Muscle layer of duodenum (tissue), 2 donors: ENCODE results near the gene OR4D10.
"Not testable (repeated sequence)": the region's sequence is repeated elsewhere in the genome, so short reads cannot be mapped to it uniquely, and the experiment has no call there.

ENCODE experiments used
- H3K27ac ChIP-seq: one replicate; pipeline ENCODE4 v1.7.0; 2013; ENCODE audit warnings: mild to moderate bottlenecking, low read length
- H3K27me3 ChIP-seq: one replicate; pipeline ENCODE4 v1.7.0; 2013; ENCODE audit warnings: low read depth, mild to moderate bottlenecking, control low read depth, low read length
- H3K36me3 ChIP-seq, 2 donors: one replicate each; pipeline ENCODE4 v1.7.0; 2013; ENCODE audit warnings: low read length in 2 of 2, control low read depth in 1 of 2, mild to moderate bottlenecking in 1 of 2; ENCODE audit not compliant: insufficient read depth in 2 of 2, control insufficient read depth in 1 of 2
- H3K4me1 ChIP-seq, 2 donors: one replicate each; pipeline ENCODE4 v1.7.0; 2013; ENCODE audit warnings: low read length in 2 of 2, mild to moderate bottlenecking in 2 of 2, control low read depth in 1 of 2, moderate library complexity in 1 of 2; ENCODE audit not compliant: insufficient read depth in 2 of 2, control insufficient read depth in 1 of 2
- H3K4me3 ChIP-seq, 2 donors: one replicate each; pipeline ENCODE4 v1.7.0; 2013; ENCODE audit warnings: low read length in 2 of 2, low read depth in 1 of 2, mild to moderate bottlenecking in 1 of 2
- H3K9me3 ChIP-seq, 2 donors: one replicate each; pipeline ENCODE4 v1.7.0; 2013; ENCODE audit warnings: low read length in 2 of 2, control low read depth in 1 of 2, mild to moderate bottlenecking in 1 of 2; ENCODE audit not compliant: control insufficient read depth in 1 of 2
- donor health status: healthy.

The OR4D10 gene

GRCh38 chr11:59463190-59463641 lies 9.9 kb upstream of the OR4D10 start:
- H3K27ac ChIP-seq: no peak overlapping the region
- H3K9me3 ChIP-seq: no peaks in the 10 kb centered on the region
- no peaks in the 10 kb centered on the region for H3K4me1 ChIP-seq
- no peak overlapping the region for H3K4me3 ChIP-seq
- no peaks in the 10 kb centered on the region for H3K36me3 ChIP-seq
- no peaks in the 10 kb centered on the region for H3K27me3 ChIP-seq

GRCh38 chr11:59475176-59475575 lies 2.1 kb downstream of the OR4D10 start:
- H3K36me3 ChIP-seq: no peaks in the 10 kb centered on the region
- no peaks in the 10 kb centered on the region for H3K4me1 ChIP-seq
- H3K27ac ChIP-seq: no peak overlapping the region
- no peak overlapping the region for H3K4me3 ChIP-seq
- H3K9me3 ChIP-seq: no peaks in the 10 kb centered on the region
- H3K27me3 ChIP-seq: no peaks in the 10 kb centered on the region

DNA sequence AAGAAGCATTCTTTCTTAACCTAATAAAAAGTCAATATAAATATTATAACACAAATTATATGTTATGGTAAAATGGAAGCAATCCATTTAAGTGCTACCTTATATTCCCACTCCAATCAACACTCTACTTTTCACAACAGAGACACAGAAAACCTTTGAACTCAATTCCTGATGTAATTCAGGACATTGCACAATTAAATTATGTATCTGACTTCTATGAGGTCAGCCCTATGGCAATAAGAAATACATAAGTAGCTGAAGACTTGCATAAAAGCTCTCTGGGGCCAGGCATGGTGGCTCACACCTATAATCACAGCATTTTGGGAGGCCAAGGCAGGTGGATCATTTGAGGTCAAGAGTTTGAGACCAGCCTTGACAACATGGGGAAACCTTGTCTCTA lies 6.8 kb downstream of the OR4D10 start:
- Histone ChIP-seq H3K4me1 (no peaks in the 10 kb centered on the region), H3K36me3 (no peaks in the 10 kb centered on the region), H3K4me3 (no peak overlapping the region), H3K27me3 (no peaks in the 10 kb centered on the region), H3K9me3 (no peaks in the 10 kb centered on the region), H3K27ac (no peak overlapping the region)

DNA sequence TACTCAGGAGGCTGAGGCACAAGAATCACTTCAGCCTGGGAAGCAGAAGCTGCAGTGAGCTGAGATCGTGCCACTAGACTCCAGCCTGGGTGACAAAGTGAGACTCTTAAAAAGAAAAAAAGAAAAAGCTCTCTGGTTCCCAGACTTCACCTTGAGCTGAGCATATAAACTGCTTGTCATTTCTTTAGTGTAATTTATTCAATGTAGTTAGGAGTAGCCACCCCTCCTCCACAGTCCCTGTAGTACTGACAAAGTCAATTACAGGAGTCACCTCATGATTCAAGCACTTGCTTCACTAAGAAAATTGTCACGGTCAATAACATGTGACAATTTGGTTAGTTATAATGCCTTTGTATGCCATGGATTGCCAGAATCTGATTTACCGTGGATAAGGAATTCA lies 7.2 kb downstream of the OR4D10 start:
- H3K27me3 ChIP-seq: no peaks in the 10 kb centered on the region
- no peak overlapping the region for H3K4me3 ChIP-seq
- no peaks in the 10 kb centered on the region for H3K4me1 ChIP-seq
- no peak overlapping the region for H3K27ac ChIP-seq
- no peaks in the 10 kb centered on the region for H3K9me3 ChIP-seq
- no peaks in the 10 kb centered on the region for H3K36me3 ChIP-seq

DNA sequence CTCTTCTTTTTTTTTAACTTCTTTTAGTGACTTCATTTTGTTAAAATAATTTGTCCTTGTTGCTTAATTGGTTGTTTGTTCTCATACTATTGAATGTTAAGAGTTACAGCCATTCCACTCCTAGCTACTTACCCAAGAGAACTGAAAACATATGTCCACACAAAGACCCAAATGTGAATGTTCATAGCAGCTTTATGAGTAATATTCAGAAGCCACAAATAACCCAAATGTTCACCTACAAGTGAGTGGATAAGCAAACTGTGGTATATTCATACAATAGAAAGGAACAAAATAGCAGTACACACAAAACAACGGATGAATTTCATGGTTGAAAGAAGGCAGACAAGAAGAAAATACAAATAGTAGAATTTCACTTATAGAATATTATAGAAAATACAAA lies 28.8 kb downstream of the OR4D10 start:
- no peaks in the 10 kb centered on the region for H3K27me3 ChIP-seq
- H3K27ac ChIP-seq: no peak overlapping the region
- no peaks in the 10 kb centered on the region for H3K36me3 ChIP-seq
- H3K4me3 ChIP-seq: no peak overlapping the region
- H3K9me3 ChIP-seq: no peaks in the 10 kb centered on the region
- H3K4me1 ChIP-seq: no peaks in the 10 kb centered on the region

GRCh38 chr11:59503276-59503675 lies 30.2 kb downstream of the OR4D10 start, which contains the start of gene OR4D11:
Gene OR4D11, plus strand, starts transcription at chr11:59503576. Its CDS starts 0 bp downstream, at chr11:59503576.
- Histone ChIP-seq H3K9me3 (no peaks in the 10 kb centered on the region), H3K27me3 (no peaks in the 10 kb centered on the region), H3K36me3 (no peaks in the 10 kb centered on the region), H3K27ac (no peak within 1 kb of the TSS), H3K4me3 (no peak within 1 kb of the TSS), H3K4me1 (no peaks in the 10 kb centered on the region)

DNA sequence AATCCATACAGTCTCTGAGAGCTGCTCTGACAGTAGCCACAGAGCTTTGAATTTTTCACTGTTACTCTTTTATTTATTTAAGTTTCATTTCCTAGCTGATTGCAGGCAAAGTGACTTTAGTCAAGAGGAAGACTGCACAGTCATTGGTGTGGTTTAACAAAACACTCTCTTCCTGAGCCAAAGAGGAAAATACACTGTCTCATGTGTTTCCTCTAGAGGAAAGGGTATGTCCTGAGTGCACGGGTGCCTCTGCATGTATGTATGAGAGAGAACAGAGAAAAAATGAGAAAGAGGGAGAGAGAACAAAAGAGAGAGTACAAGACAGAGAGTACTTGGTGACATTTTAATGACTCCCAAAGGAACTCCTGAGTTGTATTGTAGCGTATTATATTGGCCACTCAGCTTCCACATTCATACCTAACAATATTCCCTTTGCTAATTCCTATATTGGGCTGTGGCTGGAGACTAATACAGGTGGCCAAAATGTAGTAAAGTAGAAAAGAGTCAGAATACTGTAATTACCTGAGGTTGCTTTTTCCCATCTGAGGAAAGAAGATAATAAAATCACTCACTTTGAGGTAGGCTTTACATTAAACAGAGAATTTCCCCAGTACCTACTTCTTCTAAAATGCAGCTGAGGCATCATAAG lies 38.0 kb downstream of the OR4D10 start, which contains the start of gene OR4D9:
TSS of gene OR4D9 (plus strand) at position 599 of the 649 bp plus-strand sequence. CDS start 3,374 bp downstream, outside the sequence.
- H3K4me3 ChIP-seq: no peak within 1 kb of the TSS
- no peaks in the 10 kb centered on the region for H3K4me1 ChIP-seq
- H3K27ac ChIP-seq: no peak within 1 kb of the TSS
- no peaks in the 10 kb centered on the region for H3K36me3 ChIP-seq
- H3K27me3 ChIP-seq: no peaks in the 10 kb centered on the region
- no peaks in the 10 kb centered on the region for H3K9me3 ChIP-seq

DNA sequence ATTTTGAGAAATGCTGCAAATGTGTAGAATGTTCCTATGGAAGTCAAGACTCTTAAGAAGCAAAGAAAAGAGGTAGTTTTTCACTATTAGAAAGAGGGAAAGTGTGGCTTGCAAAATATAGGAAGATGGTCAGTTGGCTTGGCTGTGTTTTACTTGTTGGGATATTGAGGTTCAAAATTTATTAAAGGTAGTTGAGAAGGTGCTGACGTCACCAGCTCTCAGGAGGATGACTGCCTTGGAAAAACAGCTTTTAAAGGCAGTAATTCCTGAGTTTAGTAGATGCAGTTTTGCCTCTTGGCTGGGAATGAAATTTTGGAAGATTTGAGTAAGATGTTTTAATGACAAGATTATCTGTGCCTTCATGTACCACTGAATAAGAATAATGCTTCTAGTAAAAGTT lies 38.6 kb downstream of the OR4D10 start:
- H3K27ac ChIP-seq: no peak overlapping the region
- H3K4me3 ChIP-seq: no peak overlapping the region
- no peaks in the 10 kb centered on the region for H3K9me3 ChIP-seq
- H3K4me1 ChIP-seq: no peaks in the 10 kb centered on the region
- no peaks in the 10 kb centered on the region for H3K36me3 ChIP-seq
- H3K27me3 ChIP-seq: no peaks in the 10 kb centered on the region

DNA sequence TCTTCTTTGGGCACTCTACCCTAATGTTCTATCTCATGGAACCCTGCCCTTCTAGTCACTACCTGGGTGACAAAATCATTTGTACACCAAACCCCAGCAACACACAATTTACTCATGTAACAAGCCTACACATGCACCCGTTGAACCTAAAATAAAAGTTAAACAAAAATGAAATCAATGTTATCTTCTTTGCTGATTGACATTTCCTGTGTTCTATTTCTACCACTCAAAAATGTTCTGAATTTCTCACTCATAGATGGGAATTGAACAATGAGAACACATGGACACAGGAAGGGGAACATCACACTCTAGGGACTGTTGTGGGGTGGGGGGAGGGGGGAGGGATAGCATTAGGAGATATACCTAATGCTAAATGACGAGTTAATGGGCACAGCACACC lies 47.0 kb downstream of the OR4D10 start:
- H3K36me3 ChIP-seq, H3K27ac ChIP-seq, H3K4me3 ChIP-seq, H3K9me3 ChIP-seq, H3K27me3 ChIP-seq, H3K4me1 ChIP-seq: not testable (repeated sequence)

DNA sequence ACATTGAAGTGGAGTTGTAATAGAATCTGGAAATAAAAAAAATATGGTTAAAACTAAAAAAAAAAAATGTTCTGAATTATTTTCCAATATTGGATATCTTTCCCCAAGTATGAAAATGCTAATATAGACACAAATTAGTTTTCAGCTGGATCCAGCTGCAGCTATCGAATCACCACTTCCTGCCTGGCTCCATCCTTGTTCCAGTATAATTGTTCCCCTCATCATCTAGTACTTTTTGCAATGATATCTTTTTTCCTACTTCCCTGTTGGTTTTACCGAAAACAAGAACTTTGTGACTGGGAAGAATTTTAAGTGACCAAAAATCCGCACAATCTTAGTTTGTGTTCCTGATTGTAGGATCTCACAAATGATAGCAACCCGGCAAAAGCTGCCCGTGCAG lies 47.6 kb downstream of the OR4D10 start:
- H3K4me1 ChIP-seq: no peaks in the 10 kb centered on the region
- peaks cover 3% of the 10 kb centered on the region for H3K27me3 ChIP-seq
- no peaks in the 10 kb centered on the region for H3K36me3 ChIP-seq
- no peak overlapping the region for H3K27ac ChIP-seq
- no peaks in the 10 kb centered on the region for H3K9me3 ChIP-seq
- H3K4me3 ChIP-seq: no peak overlapping the region

GRCh38 chr11:59523541-59523940 lies 50.4 kb downstream of the OR4D10 start:
- Histone ChIP-seq H3K36me3 (no peaks in the 10 kb centered on the region), H3K9me3 (no peaks in the 10 kb centered on the region), H3K27ac (no peak overlapping the region), H3K4me3 (no peak overlapping the region), H3K4me1 (no peaks in the 10 kb centered on the region), H3K27me3 (peaks cover 1% of the 10 kb centered on the region)

DNA sequence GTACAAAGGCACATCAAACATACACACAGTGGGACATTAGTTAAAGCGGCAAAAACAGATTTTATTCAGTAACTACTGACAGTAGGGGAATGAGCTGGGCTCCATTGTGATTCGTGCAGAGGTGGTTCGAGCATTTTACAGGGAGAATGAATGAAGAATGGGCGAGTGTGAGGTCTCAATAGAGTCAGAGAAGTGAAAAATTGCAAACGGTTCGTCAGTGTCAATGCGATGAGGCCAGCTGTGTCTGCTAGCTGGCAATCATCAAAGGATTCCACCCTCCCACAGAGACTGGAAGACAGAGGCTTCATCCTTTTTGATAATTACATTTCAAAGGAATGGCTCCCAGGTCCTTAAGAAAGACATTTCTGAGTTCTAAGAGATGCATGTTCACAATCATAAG lies 55.6 kb downstream of the OR4D10 start:
- H3K4me1 ChIP-seq: no peaks in the 10 kb centered on the region
- H3K9me3 ChIP-seq: no peaks in the 10 kb centered on the region
- no peaks in the 10 kb centered on the region for H3K36me3 ChIP-seq
- no peak overlapping the region for H3K27ac ChIP-seq
- H3K4me3 ChIP-seq: no peak overlapping the region
- no peaks in the 10 kb centered on the region for H3K27me3 ChIP-seq
